HAP-1 (cell line): ENCODE results near the gene ERFL.

Source experiments
- DNase-seq, 2 experiments: peaks; one replicate each; pipeline ENCODE4 v3.0.0-alpha.2; 2016 to 2020; ENCODE audit warnings: low spot score in 2 of 2
- H3K27me3 ChIP-seq: fragments of 250-450 bp; sonication (Bioruptor Pico); 2 replicates; pipeline ENCODE4 v1.5.1; 2020; ENCODE audit warnings: low read depth, mild to moderate bottlenecking, moderate library complexity
- H3K36me3 ChIP-seq: fragments of 250-450 bp; sonication (Bioruptor Pico); replicated peaks from 2 replicates; pipeline ENCODE4 v1.5.1; 2020; ENCODE audit warnings: mild to moderate bottlenecking
- H3K4me1 ChIP-seq: fragments of 250-450 bp; sonication (Bioruptor Pico); 2 replicates; pipeline ENCODE4 v1.5.1; 2020; ENCODE audit warnings: mild to moderate bottlenecking
- H3K4me3 ChIP-seq: fragments of 250-450 bp; sonication (Bioruptor Pico); 2 replicates; pipeline ENCODE4 v1.5.1; 2020; ENCODE audit warnings: mild to moderate bottlenecking, moderate library complexity
- H3K9me3 ChIP-seq: fragments of 250-450 bp; sonication (Bioruptor Pico); 2 replicates; pipeline ENCODE4 v1.5.1; 2020; ENCODE audit warnings: mild to moderate bottlenecking, moderate library complexity
- in situ Hi-C: fragments of 300-500 bp; cut with MboI; formaldehyde crosslinking; loops from 3 replicates; pipeline ENCODE4 v1.14.3; 2020; ENCODE audit warnings: low sequenced_read_pairs, inconsistent platforms, mixed read lengths

The ERFL gene

DNA sequence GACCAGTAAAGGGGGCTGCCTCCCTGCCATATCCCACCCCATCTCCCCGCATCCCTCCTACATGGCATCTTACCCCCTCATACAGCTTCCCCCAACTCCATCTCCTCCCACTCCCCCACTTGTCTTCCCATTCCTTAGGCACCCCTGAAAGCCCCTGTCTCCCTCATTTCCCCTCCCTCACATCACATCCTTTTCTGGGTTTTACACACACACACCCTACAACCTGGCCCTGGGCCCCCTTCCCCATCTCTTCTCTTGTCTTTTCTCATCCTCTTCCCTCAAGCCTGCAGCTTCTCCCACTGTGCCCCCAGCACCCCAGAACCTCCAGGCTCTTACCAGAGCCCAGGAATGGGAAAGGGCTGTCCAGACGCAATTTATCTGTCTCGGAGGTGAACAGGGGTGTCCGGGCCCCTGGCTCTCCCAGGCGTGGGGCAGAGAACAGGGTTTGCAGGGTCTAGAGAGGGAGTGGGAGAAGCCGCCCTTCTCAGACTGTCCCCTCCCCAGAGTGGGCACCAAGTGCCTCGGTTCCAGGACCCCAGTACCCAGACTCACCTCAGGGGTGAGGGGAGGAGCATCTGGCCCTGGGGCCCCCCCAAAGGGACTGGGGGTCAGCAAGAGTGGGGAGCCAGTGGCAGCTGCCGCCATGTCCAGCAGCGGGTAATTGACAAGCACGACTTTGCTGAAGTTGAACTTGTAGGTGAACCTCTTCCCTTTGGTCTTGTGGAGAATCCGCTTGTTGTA, 19.4 kb downstream of the ERFL start:
- Histone ChIP-seq H3K9me3 (no peaks in the 10 kb centered on the region), H3K4me1 (no peaks in the 10 kb centered on the region), H3K36me3 (peaks cover 17% of the 10 kb centered on the region), H3K4me3 (no peak overlapping the region), H3K27me3 (peaks cover 31% of the 10 kb centered on the region)
- in situ Hi-C loops: no loop called here
- DNase-seq: no peak

GRCh38 chr19:41907994-41908615, 20.1 kb downstream of the ERFL start:
- H3K36me3 ChIP-seq: peaks cover 21% of the 10 kb centered on the region
- in situ Hi-C loops: no loop called here
- DNase-seq: no peak

DNA sequence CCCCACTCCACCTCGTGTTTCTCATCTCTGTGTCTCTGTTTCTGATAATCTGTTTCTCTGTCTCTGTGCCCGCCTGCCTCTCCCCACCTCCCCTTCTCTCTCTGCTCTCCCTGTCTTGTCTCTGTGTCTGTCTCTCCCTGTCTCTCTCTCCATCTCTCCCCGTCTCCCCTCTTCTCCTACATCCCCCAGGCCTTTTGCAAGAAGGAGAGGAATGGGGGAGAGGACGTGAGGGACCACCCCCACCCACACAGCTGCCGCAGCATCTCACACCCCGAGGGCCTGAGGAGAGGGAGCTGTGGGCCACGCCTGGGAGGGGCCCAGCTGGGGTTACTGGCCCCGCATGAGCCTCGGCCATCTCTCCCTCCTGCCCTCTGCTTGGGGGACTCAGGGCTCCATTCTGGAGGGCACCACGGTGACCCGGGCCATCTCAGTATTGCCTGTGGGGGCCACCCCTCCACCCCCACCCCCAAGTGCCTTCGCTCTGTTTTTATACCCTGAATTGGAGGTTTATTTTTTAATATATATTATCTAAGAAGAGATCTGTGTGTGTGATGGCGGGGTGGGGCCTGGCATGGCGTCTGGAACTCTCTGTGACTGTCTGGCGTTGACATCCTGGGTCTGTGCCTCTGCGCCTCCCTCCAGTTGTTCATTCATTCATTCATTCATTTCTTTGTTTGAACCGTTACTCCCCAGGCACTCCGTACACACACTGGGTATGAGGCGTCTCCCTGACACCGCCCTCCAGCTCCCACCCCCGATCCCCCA, 21.2 kb downstream of the ERFL start:
- H3K36me3 ChIP-seq: peaks cover 30% of the 10 kb centered on the region
- H3K4me3 ChIP-seq: no peak overlapping the region
- no peaks in the 10 kb centered on the region for H3K4me1 ChIP-seq
- DNase-seq: no peak
- no peaks in the 10 kb centered on the region for H3K9me3 ChIP-seq
- in situ Hi-C loops: no loop called here
- peaks cover 15% of the 10 kb centered on the region for H3K27me3 ChIP-seq

More at GRCh38 chr19:41907994-41908615, 20.1 kb downstream of the ERFL start:
- Histone ChIP-seq H3K4me1 (no peaks in the 10 kb centered on the region), H3K9me3 (no peaks in the 10 kb centered on the region), H3K4me3 (no peak overlapping the region), H3K27me3 (peaks cover 24% of the 10 kb centered on the region)

GRCh38 chr19:41906271-41906670, 22.0 kb downstream of the ERFL start:
- H3K36me3 ChIP-seq: peaks cover 34% of the 10 kb centered on the region
- H3K4me1 ChIP-seq: no peaks in the 10 kb centered on the region
- no peak for DNase-seq

GRCh38 chr19:41905273-41906002, 22.8 kb downstream of the ERFL start:
- H3K36me3 ChIP-seq: peaks cover 39% of the 10 kb centered on the region
- no peak for DNase-seq
- in situ Hi-C loops: no loop called here

More at GRCh38 chr19:41906271-41906670, 22.0 kb downstream of the ERFL start:
- in situ Hi-C loops: no loop called here
- Histone ChIP-seq H3K9me3 (no peaks in the 10 kb centered on the region), H3K27me3 (peaks cover 7% of the 10 kb centered on the region), H3K4me3 (no peak overlapping the region)

GRCh38 chr19:41904118-41904870, 24.0 kb downstream of the ERFL start:
- in situ Hi-C loops: no loop called here
- no peak overlapping the region for H3K4me3 ChIP-seq
- H3K36me3 ChIP-seq: peaks cover 45% of the 10 kb centered on the region
- DNase-seq: no peak
- no peaks in the 10 kb centered on the region for H3K9me3 ChIP-seq
- H3K4me1 ChIP-seq: no peaks in the 10 kb centered on the region
- no peaks in the 10 kb centered on the region for H3K27me3 ChIP-seq

More at GRCh38 chr19:41905273-41906002, 22.8 kb downstream of the ERFL start:
- Histone ChIP-seq H3K27me3 (0 out of 2 replicates have a peak, but pooled peaks cover 3% of the 10 kb centered on the region), H3K4me3 (no peak overlapping the region), H3K9me3 (no peaks in the 10 kb centered on the region), H3K4me1 (no peaks in the 10 kb centered on the region)

DNA sequence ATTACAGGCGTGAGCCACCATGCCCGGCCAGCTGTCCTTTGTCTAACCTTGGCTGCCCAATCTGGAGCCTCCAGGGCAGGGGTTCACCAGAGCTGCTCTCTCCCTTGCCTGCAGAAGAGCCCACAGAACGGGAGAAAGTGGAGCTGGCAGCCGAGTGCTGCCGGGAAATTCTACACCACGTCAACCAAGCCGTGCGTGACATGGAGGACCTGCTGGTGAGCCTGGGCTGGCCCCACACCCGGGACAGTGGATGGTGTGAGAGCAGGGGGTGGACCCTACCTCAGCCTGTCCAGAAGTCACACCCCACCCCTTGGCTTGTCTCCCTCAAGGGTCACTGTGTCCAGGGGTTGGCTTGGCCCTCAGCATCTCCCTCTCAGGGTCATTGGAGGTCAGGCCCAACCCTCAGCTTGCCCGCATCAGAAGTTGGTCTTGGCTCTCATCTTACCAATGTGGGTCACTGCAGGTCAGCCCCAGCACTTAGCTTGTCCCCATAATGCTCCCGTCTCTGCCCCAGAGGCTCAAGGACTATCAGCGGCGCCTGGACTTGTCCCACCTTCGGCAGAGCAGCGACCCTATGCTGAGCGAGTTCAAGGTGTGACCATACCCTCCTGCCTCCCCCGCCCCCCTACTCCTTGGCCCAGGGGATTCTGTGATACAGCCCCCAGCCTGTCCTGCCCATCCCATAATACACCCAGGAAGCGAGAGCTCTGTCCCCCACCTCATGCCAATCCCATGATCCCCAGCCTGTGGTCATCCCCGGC, 24.9 kb downstream of the ERFL start:
- Histone ChIP-seq H3K9me3 (no peaks in the 10 kb centered on the region), H3K27me3 (no peaks in the 10 kb centered on the region), H3K4me3 (no peak overlapping the region), H3K4me1 (no peaks in the 10 kb centered on the region), H3K36me3 (peaks cover 53% of the 10 kb centered on the region)
- in situ Hi-C loops: no loop called here
- no peak for DNase-seq

GRCh38 chr19:41902594-41902993, 25.7 kb downstream of the ERFL start:
- Histone ChIP-seq H3K27me3 (no peaks in the 10 kb centered on the region), H3K4me1 (no peaks in the 10 kb centered on the region), H3K4me3 (no peak overlapping the region), H3K9me3 (no peaks in the 10 kb centered on the region), H3K36me3 (peaks cover 58% of the 10 kb centered on the region)
- DNase-seq: no peak
- in situ Hi-C loops: no loop called here

DNA sequence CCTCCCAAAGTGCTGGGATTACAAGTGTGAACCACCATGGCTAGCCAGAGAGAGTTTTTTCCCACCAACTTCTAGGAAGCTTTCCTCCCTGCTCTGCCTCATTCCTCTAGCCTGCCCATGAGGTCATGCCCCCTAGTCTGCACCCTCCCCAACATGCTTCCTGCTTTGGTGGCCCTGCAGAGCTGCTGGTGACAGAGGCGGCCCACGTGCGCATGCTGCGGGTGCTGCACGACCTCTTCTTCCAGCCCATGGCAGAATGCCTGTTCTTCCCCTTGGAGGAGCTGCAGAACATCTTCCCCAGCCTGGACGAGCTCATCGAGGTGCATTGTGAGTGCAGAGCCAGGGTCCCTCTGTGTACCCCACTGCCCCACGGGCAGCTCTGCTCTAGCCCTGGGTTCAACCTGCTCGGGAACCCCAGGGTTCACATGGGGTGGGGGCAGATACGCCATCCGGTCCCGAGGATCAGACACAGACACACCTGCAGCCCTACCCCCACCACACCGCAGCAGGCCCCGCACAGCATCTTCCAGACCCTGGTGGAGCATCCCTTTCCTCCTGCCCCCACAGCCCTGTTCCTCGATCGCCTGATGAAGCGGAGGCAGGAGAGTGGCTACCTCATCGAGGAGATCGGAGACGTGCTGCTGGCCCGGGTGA, 26.4 kb downstream of the ERFL start:
- no peaks in the 10 kb centered on the region for H3K27me3 ChIP-seq
- DNase-seq: no peak
- peaks cover 54% of the 10 kb centered on the region for H3K36me3 ChIP-seq
- no peaks in the 10 kb centered on the region for H3K9me3 ChIP-seq
- H3K4me1 ChIP-seq: no peaks in the 10 kb centered on the region
- no peak overlapping the region for H3K4me3 ChIP-seq
- in situ Hi-C loops: no loop called here

- peaks cover 47% of the 10 kb centered on the region for H3K36me3 ChIP-seq
- H3K9me3 ChIP-seq: no peaks in the 10 kb centered on the region
- no peak for DNase-seq
- H3K27me3 ChIP-seq: no peaks in the 10 kb centered on the region
- no peaks in the 10 kb centered on the region for H3K4me1 ChIP-seq
- in situ Hi-C loops: no loop called here
- H3K4me3 ChIP-seq: no peak overlapping the region
Observed at GRCh38 chr19:41898235-41898634, 30.0 kb downstream of the ERFL start.

DNA sequence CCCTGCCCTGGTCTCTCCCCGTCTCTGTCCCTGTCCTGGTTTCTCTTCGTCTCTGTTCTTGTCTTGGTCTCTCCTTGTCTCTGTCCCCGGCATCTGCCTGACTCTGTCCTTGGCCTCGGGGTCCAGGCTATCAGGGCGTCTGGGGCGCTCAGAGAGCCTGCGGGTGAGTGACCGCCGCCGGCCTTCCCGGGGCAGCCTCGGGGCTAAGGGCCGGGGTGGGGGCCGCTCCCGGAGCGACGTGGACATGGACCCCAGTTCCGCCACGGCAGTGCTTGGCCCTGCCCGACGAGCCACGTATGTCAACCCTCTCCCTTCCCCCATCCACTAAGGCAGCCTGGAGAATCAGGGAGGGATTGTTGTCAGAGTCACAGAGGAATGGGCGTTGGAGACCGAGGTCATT, 30.4 kb downstream of the ERFL start:
- H3K27me3 ChIP-seq: no peaks in the 10 kb centered on the region
- DNase-seq: no peak
- no peaks in the 10 kb centered on the region for H3K4me1 ChIP-seq
- in situ Hi-C loops: no loop called here
- no peak overlapping the region for H3K4me3 ChIP-seq
- no peaks in the 10 kb centered on the region for H3K9me3 ChIP-seq
- peaks cover 42% of the 10 kb centered on the region for H3K36me3 ChIP-seq

GRCh38 chr19:41897181-41897580, 31.1 kb downstream of the ERFL start:
- Histone ChIP-seq H3K4me3 (no peak overlapping the region), H3K27me3 (no peaks in the 10 kb centered on the region), H3K4me1 (no peaks in the 10 kb centered on the region), H3K9me3 (no peaks in the 10 kb centered on the region), H3K36me3 (peaks cover 37% of the 10 kb centered on the region)
- DNase-seq: no peak
- in situ Hi-C loops: no loop called here
